NCI-H748 (cell line): ENCODE measurements around the gene COPG2.

Experiments
- DNase-seq: peaks from one replicate; lab custom pipeline; 2025; ENCODE audit not compliant: unreplicated experiment; lab: John Stamatoyannopoulos, UW

The COPG2 gene

GRCh38 chr7:130476297-130477150, 192.0 kb downstream of the COPG2 start:
- DNase-seq = no peak

GRCh38 chr7:130475776-130476175, 192.8 kb downstream of the COPG2 start:
- no peak for DNase-seq

GRCh38 chr7:130473876-130474275, 194.7 kb downstream of the COPG2 start:
- peak; percentile 64 for DNase-seq

GRCh38 chr7:130473289-130473688, 195.3 kb downstream of the COPG2 start:
- no peak for DNase-seq

- no peak for DNase-seq
These were observed 196.6 kb downstream of the COPG2 start for GRCh38 chr7:130471974-130472373.

GRCh38 chr7:130468612-130469011, 199.9 kb downstream of the COPG2 start:
- no peak for DNase-seq

- DNase-seq = no peak
These were observed 204.8 kb downstream of the COPG2 start for GRCh38 chr7:130463553-130464434.

- DNase-seq = no peak
These were observed 207.3 kb downstream of the COPG2 start for GRCh38 chr7:130461272-130461671.

- no peak for DNase-seq
These were observed 210.3 kb downstream of the COPG2 start for GRCh38 chr7:130458257-130458656.
